ENCODE results near the gene HIF1AN. TPM values are rescaled to one million over a fixed set of nuclear protein-coding genes. Genes with fewer than 3 reads are reported as not detected.

HIF1AN gene
- total RNA-seq, result 16.9 TPM

DNA sequence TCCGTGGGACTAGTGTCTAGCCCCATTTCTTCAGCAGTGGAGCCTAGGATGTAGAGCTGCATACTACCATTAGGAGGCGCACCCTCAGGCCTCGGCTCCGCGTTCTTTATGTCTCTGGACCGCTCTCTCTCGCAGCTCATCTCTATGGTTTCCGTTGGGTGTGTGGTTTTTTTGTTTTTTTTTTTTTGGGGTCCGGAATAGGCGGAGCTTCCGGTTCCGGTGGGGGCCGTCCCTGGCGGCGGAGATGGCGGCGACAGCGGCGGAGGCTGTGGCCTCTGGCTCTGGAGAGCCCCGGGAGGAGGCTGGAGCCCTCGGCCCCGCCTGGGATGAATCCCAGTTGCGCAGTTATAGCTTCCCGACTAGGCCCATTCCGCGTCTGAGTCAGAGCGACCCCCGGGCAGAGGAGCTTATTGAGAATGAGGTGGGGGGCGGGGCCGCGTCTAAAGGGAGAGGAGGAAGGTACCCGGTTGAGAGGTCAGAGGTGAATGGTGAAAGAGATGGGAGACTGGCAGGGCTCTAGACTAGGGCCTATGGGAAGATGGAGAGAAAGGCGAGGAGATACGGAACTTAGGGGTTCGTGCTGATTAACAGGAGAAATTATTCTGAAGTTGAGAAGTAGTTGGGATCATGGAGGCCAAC is at the start of gene HIF1AN:
HIF1AN (plus strand) TSS at position 229 of the 639 bp plus-strand sequence; CDS start at position 245, 16 bp downstream.
- DNase-seq (ENCODE audit: extremely low spot score in 2 of 2), result no peak
- H3K4me3 ChIP-seq, result peak within 1 kb of the TSS; percentile 56 to 62
- TF ChIP-seq POLR2A (IDR thresholded peaks at IDR 0.05) (peak in 1 of 2 donors; percentile 60), POLR2AphosphoS5 (IDR thresholded peaks at IDR 0.05; ENCODE audit: insufficient read depth in 1 of 2, low read depth in 1 of 2) (peak; percentile 96 to 98)
- TF ChIP-seq, protein P1, sequence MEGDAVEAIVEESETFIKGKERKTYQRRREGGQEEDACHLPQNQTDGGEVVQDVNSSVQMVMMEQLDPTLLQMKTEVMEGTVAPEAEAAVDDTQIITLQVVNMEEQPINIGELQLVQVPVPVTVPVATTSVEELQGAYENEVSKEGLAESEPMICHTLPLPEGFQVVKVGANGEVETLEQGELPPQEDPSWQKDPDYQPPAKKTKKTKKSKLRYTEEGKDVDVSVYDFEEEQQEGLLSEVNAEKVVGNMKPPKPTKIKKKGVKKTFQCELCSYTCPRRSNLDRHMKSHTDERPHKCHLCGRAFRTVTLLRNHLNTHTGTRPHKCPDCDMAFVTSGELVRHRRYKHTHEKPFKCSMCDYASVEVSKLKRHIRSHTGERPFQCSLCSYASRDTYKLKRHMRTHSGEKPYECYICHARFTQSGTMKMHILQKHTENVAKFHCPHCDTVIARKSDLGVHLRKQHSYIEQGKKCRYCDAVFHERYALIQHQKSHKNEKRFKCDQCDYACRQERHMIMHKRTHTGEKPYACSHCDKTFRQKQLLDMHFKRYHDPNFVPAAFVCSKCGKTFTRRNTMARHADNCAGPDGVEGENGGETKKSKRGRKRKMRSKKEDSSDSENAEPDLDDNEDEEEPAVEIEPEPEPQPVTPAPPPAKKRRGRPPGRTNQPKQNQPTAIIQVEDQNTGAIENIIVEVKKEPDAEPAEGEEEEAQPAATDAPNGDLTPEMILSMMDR (IDR thresholded peaks at IDR 0.05), result peak; percentile 30 to 88 (median 47)
- no peaks in the 10 kb centered on the region for H3K9me3 ChIP-seq
- no peaks in the 10 kb centered on the region for H3K27me3 ChIP-seq
- H3K27ac ChIP-seq, result peak within 1 kb of the TSS; percentile 59
- peaks cover 0 to 14% of the 10 kb centered on the region in 2 donors for H3K36me3 ChIP-seq
- H3K4me1 ChIP-seq, result peaks cover 29% of the 10 kb centered on the region
- intact Hi-C loops (cut with DNase I), result no loop called here

GRCh38 chr10:100487529-100487928 is 48.2 kb upstream of the HIF1AN start:
- H3K4me1 ChIP-seq, result peaks cover 8% of the 10 kb centered on the region
- H3K9me3 ChIP-seq, result no peaks in the 10 kb centered on the region
- TF ChIP-seq POLR2A (IDR thresholded peaks at IDR 0.05) (no peak), POLR2AphosphoS5 (IDR thresholded peaks at IDR 0.05; ENCODE audit: insufficient read depth in 1 of 2, low read depth in 1 of 2) (no peak)
- TF ChIP-seq, protein P1 (IDR thresholded peaks at IDR 0.05), result no peak
- peaks cover 0 to 28% of the 10 kb centered on the region in 2 donors for H3K36me3 ChIP-seq
- H3K4me3 ChIP-seq, result no peak overlapping the region
- no peak for DNase-seq (ENCODE audit: extremely low spot score in 2 of 2)
- no peaks in the 10 kb centered on the region for H3K27me3 ChIP-seq
- H3K27ac ChIP-seq, result no peak overlapping the region
- intact Hi-C loops (cut with DNase I), result no loop called here

DNA sequence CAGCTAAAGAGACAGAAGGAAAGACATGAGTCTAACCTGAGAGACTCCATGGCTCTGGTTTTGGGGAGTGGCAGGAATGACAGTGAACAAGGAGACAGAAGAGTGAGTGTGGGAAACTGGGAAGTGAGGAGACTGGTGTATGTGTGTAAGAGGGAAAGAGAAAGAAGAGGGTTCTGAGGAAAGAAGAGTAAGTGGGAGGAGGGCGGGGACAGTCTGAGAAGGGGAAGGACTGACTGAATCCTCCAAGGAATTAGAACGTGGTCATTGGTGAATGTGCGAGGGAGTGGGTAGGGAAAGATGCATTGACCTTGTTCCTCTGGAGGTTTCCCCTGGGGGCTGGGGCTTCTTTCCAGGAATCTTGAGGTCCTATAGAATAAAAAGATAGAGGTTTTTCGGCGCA is 46.3 kb upstream of the HIF1AN start:
- H3K4me3 ChIP-seq, result no peak overlapping the region
- no peak overlapping the region for H3K27ac ChIP-seq
- H3K27me3 ChIP-seq, result no peaks in the 10 kb centered on the region
- no peak for DNase-seq (ENCODE audit: extremely low spot score in 2 of 2)
- H3K4me1 ChIP-seq, result no peaks in the 10 kb centered on the region
- peaks cover 0 to 28% of the 10 kb centered on the region in 2 donors for H3K36me3 ChIP-seq
- TF ChIP-seq POLR2AphosphoS5 (IDR thresholded peaks at IDR 0.05; ENCODE audit: insufficient read depth in 1 of 2, low read depth in 1 of 2) (no peak), POLR2A (IDR thresholded peaks at IDR 0.05) (no peak)
- TF ChIP-seq, protein P1 (IDR thresholded peaks at IDR 0.05), result no peak
- intact Hi-C loops (cut with DNase I), result no loop called here
- H3K9me3 ChIP-seq, result no peaks in the 10 kb centered on the region

- Histone ChIP-seq H3K27me3 (no peaks in the 10 kb centered on the region), H3K27ac (no peak overlapping the region), H3K4me3 (no peak overlapping the region), H3K9me3 (no peaks in the 10 kb centered on the region), H3K4me1 (no peaks in the 10 kb centered on the region), H3K36me3 (peaks cover 0 to 28% of the 10 kb centered on the region in 2 donors)
- no peak for TF ChIP-seq POLR2A (IDR thresholded peaks at IDR 0.05)
- TF ChIP-seq POLR2AphosphoS5 (IDR thresholded peaks at IDR 0.05; ENCODE audit: insufficient read depth in 1 of 2, low read depth in 1 of 2), result no peak
- TF ChIP-seq, protein P1 (IDR thresholded peaks at IDR 0.05), result no peak
- intact Hi-C loops (cut with DNase I), result no loop called here
- no peak for DNase-seq (ENCODE audit: extremely low spot score in 2 of 2)
Observed at GRCh38 chr10:100490531-100490930, 45.2 kb upstream of the HIF1AN start.

- H3K36me3 ChIP-seq, result peaks cover 0 to 18% of the 10 kb centered on the region in 2 donors
- no peaks in the 10 kb centered on the region for H3K27me3 ChIP-seq
- H3K4me1 ChIP-seq, result no peaks in the 10 kb centered on the region
- no peak overlapping the region for H3K27ac ChIP-seq
- TF ChIP-seq POLR2AphosphoS5 (IDR thresholded peaks at IDR 0.05; ENCODE audit: insufficient read depth in 1 of 2, low read depth in 1 of 2) (no peak), POLR2A (IDR thresholded peaks at IDR 0.05) (no peak)
- TF ChIP-seq, protein P1 (IDR thresholded peaks at IDR 0.05), result no peak
- no peaks in the 10 kb centered on the region for H3K9me3 ChIP-seq
- H3K4me3 ChIP-seq, result no peak overlapping the region
- DNase-seq (ENCODE audit: extremely low spot score in 2 of 2), result no peak
- intact Hi-C loops (cut with DNase I), result no loop called here
Observed at GRCh38 chr10:100496567-100496966, 39.2 kb upstream of the HIF1AN start.
